Measurements from ENCODE around the gene SLC1A7.

GRCh38 chr1:53137729-53138128 lies 4.7 kb downstream of the SLC1A7 start:
- TF ChIP-seq CTCF (conservative IDR thresholded peaks at IDR 0.05; ENCODE audit: low read length) (peak; percentile 41), EZH2phosphoT487 (IDR thresholded peaks at IDR 0.05; ENCODE audit: borderline replicate concordance) (no peak)
